Natural killer cell treated with Interleukin-12 subunit alpha and Interleukin-12 subunit beta and Interleukin-15 and Interleukin-18, amount 100 ng/mL, for 72 hours (primary cell): Measurements from ENCODE around the gene GRIK4. TPM values are rescaled to one million over a fixed set of nuclear protein-coding genes. Genes with fewer than 3 reads are reported as not detected.
A peak's percentile ranks its signal among the peaks of the same experiment; 100 is the strongest.
"Not testable (repeated sequence)": the region's sequence is repeated elsewhere in the genome, so short reads cannot be mapped to it uniquely, and the experiment has no call there.

Experiments
- ATAC-seq, 2 donors: fragments of 150-1000 bp; cut with Tn5 transposase in 1 of 2; sonication (Bioruptor Pico), chemical (Tn5 transposase) in 1 of 2; 2 replicates each; pipeline ENCODE4 v1.10.0; 2021
- DNase-seq: peaks from one replicate; pipeline ENCODE4 v3.0.0; 2022; ENCODE audit warnings: low spot score
- H3K27ac Mint-ChIP-seq, 2 donors: 1 replicate in 1 of 2; 2 replicates in 1 of 2; pipeline ENCODE4 v1.8.0; 2022; ENCODE audit warnings: mixed read lengths in 2 of 2, mild to moderate bottlenecking in 1 of 2, moderate library complexity in 1 of 2
- H3K27me3 Mint-ChIP-seq, 2 donors: 1 replicate in 1 of 2; 2 replicates in 1 of 2; pipeline ENCODE4 v1.8.0; 2022; ENCODE audit warnings: mixed read lengths in 2 of 2
- H3K36me3 Mint-ChIP-seq: one replicate; pipeline ENCODE4 v1.8.0; 2022; ENCODE audit warnings: mixed read lengths
- H3K4me1 Mint-ChIP-seq, 2 donors: 1 replicate in 1 of 2; 2 replicates in 1 of 2; pipeline ENCODE4 v1.8.0; 2022; ENCODE audit warnings: low read depth in 2 of 2, mixed read lengths in 2 of 2, mild to moderate bottlenecking in 1 of 2
- H3K4me3 Mint-ChIP-seq: one replicate; pipeline ENCODE4 v1.8.0; 2022; ENCODE audit warnings: mixed read lengths
- H3K9me3 Mint-ChIP-seq: 2 replicates; pipeline ENCODE4 v1.8.0; 2022; ENCODE audit warnings: mixed read lengths
- total RNA-seq, 2 donors: library from RNA; stranded (reverse); gene quantifications; one replicate each; pipeline ENCODE4 v1.2.3, GENCODE V29; 2022

GRIK4 gene
- total RNA-seq, 2 donors from 2014 or later: 1.4 to 1.8 TPM

- peaks cover 25 to 26% of the 10 kb centered on the region in 2 donors for H3K4me1 Mint-ChIP-seq
- peak overlapping the region in 1 of 2 donors; percentile 99 for H3K27ac Mint-ChIP-seq
- H3K36me3 Mint-ChIP-seq: no peaks in the 10 kb centered on the region
- no peak overlapping the region for H3K4me3 Mint-ChIP-seq
- H3K9me3 Mint-ChIP-seq: no peaks in the 10 kb centered on the region
- no peak for ATAC-seq
- H3K27me3 Mint-ChIP-seq: no peaks in the 10 kb centered on the region
- DNase-seq: no peak
Measured at GRCh38 chr11:120611581-120611980, 100.0 kb downstream of the GRIK4 start.

- peak overlapping the region; percentile 91 to 99 for H3K27ac Mint-ChIP-seq
- ATAC-seq (peak; percentile 91 to 94), DNase-seq (peak; percentile 75)
Measured at GRCh38 chr11:120612513-120613263, 101.1 kb downstream of the GRIK4 start.

GRCh38 chr11:120613264-120614226, 102.0 kb downstream of the GRIK4 start:
- DNase-seq (no peak), ATAC-seq (no peak)
- Mint-ChIP-seq H3K9me3 (peaks cover 3% of the 10 kb centered on the region), H3K27ac (peak overlapping the region; percentile 91 to 99), H3K27me3 (no peaks in the 10 kb centered on the region), H3K4me3 (peak overlapping the region; percentile 72), H3K4me1 (peaks cover 25 to 26% of the 10 kb centered on the region in 2 donors), H3K36me3 (peaks cover 10% of the 10 kb centered on the region)

More at GRCh38 chr11:120612513-120613263, 101.1 kb downstream of the GRIK4 start:
- Mint-ChIP-seq H3K4me1 (peaks cover 25 to 26% of the 10 kb centered on the region in 2 donors), H3K36me3 (peaks cover 3% of the 10 kb centered on the region), H3K27me3 (no peaks in the 10 kb centered on the region), H3K9me3 (no peaks in the 10 kb centered on the region), H3K4me3 (peak overlapping the region; percentile 72)

DNA sequence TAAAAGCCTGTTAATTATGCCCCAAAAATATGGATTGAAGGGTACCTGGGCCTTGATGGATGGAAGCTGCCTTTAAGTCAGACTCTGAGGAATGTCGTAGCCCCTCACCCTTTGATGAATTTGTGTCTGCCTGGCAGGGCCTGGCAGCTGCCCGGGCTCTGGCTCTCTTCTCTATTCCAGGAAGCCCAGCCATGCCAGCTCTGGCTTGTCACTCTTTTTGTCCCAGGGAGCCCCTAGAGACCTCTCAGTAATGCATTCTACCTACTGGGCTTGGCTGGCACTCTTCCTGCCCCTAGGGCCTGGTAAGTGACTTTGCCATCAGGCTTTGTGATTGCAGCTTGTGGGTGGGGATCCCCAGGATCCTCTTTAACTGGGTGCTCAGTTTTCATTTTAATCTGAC, 103.8 kb downstream of the GRIK4 start:
- no peak for DNase-seq
- peaks cover 3% of the 10 kb centered on the region for H3K9me3 Mint-ChIP-seq
- no peak overlapping the region for H3K4me3 Mint-ChIP-seq
- H3K27me3 Mint-ChIP-seq: no peaks in the 10 kb centered on the region
- H3K36me3 Mint-ChIP-seq: peaks cover 10% of the 10 kb centered on the region
- ATAC-seq: no peak
- peaks cover 21 to 26% of the 10 kb centered on the region in 2 donors for H3K4me1 Mint-ChIP-seq
- no peak overlapping the region for H3K27ac Mint-ChIP-seq

- ATAC-seq: peak in 1 of 2 donors; percentile 44
- Mint-ChIP-seq H3K4me1 (peaks cover 13 to 15% of the 10 kb centered on the region in 2 donors), H3K9me3 (peaks cover 3% of the 10 kb centered on the region), H3K27me3 (no peaks in the 10 kb centered on the region), H3K4me3 (no peak overlapping the region), H3K27ac (no peak overlapping the region), H3K36me3 (peaks cover 10% of the 10 kb centered on the region)
- no peak for DNase-seq
Measured at GRCh38 chr11:120618399-120618798, 106.9 kb downstream of the GRIK4 start.

- no peaks in the 10 kb centered on the region for H3K27me3 Mint-ChIP-seq
- H3K4me3 Mint-ChIP-seq: no peak overlapping the region
- H3K9me3 Mint-ChIP-seq: peaks cover 3% of the 10 kb centered on the region
- H3K27ac Mint-ChIP-seq: peak overlapping the region in 1 of 2 donors; percentile 72
- H3K4me1 Mint-ChIP-seq: peaks cover 6 to 8% of the 10 kb centered on the region in 2 donors
- DNase-seq (no peak), ATAC-seq (no peak)
- peaks cover 10% of the 10 kb centered on the region for H3K36me3 Mint-ChIP-seq
Measured at GRCh38 chr11:120622189-120622875, 110.8 kb downstream of the GRIK4 start.

GRCh38 chr11:120624992-120625391, 113.4 kb downstream of the GRIK4 start:
- H3K9me3 Mint-ChIP-seq, H3K4me1 Mint-ChIP-seq, ATAC-seq, H3K4me3 Mint-ChIP-seq, DNase-seq, H3K36me3 Mint-ChIP-seq, H3K27me3 Mint-ChIP-seq: not testable (repeated sequence)
- peak overlapping the region in 1 of 2 donors; percentile 11 for H3K27ac Mint-ChIP-seq

GRCh38 chr11:120625565-120625964, 114.0 kb downstream of the GRIK4 start:
- Mint-ChIP-seq H3K36me3 (no peaks in the 10 kb centered on the region), H3K9me3 (no peaks in the 10 kb centered on the region), H3K27me3 (no peaks in the 10 kb centered on the region), H3K4me3 (no peak overlapping the region), H3K27ac (peak overlapping the region in 1 of 2 donors; percentile 11), H3K4me1 (peaks cover 6 to 8% of the 10 kb centered on the region in 2 donors)
- DNase-seq (no peak), ATAC-seq (no peak)

DNA sequence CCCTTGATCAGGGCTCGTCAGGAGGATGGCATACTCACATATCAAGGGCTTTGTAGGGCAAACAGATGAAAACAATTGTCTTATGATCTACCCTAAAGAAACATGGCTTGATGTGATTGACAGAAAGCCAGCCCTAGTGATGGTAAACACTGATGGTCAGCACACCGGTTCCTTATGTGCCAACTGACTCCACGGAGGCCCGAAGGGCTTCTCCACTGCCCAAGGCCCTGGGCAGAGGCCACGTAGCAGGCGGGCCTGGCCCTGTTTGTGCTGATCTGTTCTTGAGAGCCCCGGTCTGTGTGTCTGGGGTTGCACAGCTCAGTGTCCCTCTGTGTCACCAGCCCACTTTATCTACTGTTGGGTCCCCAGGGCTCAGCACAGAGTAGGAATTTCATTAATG, 115.2 kb downstream of the GRIK4 start:
- H3K36me3 Mint-ChIP-seq: no peaks in the 10 kb centered on the region
- no peak overlapping the region for H3K27ac Mint-ChIP-seq
- peaks cover 6 to 8% of the 10 kb centered on the region in 2 donors for H3K4me1 Mint-ChIP-seq
- no peak overlapping the region for H3K4me3 Mint-ChIP-seq
- no peaks in the 10 kb centered on the region for H3K27me3 Mint-ChIP-seq
- H3K9me3 Mint-ChIP-seq: no peaks in the 10 kb centered on the region
- ATAC-seq: no peak
- no peak for DNase-seq

DNA sequence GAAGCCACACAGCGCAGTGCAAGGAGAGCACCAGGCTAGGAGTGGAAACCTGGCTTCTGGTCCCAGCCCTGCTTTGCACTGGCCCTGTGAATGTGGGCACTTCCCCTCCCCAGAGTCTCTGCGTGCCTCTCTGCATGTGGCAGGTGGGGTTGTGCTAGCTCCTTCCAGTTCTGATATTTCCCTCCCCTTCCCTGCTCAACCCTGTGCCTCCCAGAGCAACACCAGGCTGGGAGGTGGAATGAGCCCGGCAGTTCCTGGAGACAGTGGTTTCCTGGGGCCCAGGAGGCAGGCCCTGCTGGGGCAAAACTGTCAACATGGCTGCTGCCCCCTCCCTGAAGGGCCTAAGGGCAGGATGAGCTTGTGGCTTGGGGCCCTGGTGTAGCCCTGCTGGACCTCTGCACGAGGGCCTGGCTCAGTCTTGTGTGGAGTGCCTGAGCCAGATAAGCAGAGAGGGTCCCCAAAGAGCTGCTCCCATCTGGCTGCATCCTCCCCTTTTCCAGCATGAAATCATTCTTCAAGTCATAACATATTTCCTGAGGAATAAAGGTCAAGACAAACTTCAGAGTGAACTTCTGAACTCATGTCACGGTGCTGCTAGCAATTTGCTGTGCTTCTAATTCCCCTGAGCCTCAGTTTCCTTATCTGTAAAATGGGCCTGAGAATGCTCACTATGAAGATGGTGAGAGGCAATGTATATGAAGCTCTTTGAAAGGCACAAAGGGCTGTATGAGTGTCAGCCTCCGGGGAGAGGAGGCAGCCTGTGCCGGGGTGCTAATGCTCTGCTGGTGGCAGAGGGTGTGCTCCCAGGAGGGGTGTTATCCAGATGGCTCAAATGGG, 116.0 kb downstream of the GRIK4 start:
- Mint-ChIP-seq H3K27me3 (peaks cover 0 to 1% of the 10 kb centered on the region in 2 donors), H3K4me1 (peaks cover 3 to 4% of the 10 kb centered on the region in 2 donors), H3K4me3 (no peak overlapping the region), H3K9me3 (no peaks in the 10 kb centered on the region), H3K27ac (peak overlapping the region in 1 of 2 donors; percentile 25), H3K36me3 (no peaks in the 10 kb centered on the region)
- ATAC-seq (no peak), DNase-seq (no peak)

GRCh38 chr11:120629407-120630080, 118.0 kb downstream of the GRIK4 start:
- DNase-seq: no peak
- Mint-ChIP-seq H3K36me3 (no peaks in the 10 kb centered on the region), H3K27ac (no peak overlapping the region), H3K27me3 (peaks cover 0 to 4% of the 10 kb centered on the region in 2 donors), H3K4me3 (no peak overlapping the region), H3K4me1 (peaks cover 0 to 7% of the 10 kb centered on the region in 2 donors), H3K9me3 (no peaks in the 10 kb centered on the region)
- no peak for ATAC-seq

GRCh38 chr11:120630122-120630521, 118.6 kb downstream of the GRIK4 start:
- no peak overlapping the region for H3K27ac Mint-ChIP-seq
- H3K4me3 Mint-ChIP-seq: no peak overlapping the region
- H3K27me3 Mint-ChIP-seq: peaks cover 0 to 4% of the 10 kb centered on the region in 2 donors
- ATAC-seq (no peak), DNase-seq (no peak)
- H3K4me1 Mint-ChIP-seq: peaks cover 0 to 7% of the 10 kb centered on the region in 2 donors
- no peaks in the 10 kb centered on the region for H3K9me3 Mint-ChIP-seq
- no peaks in the 10 kb centered on the region for H3K36me3 Mint-ChIP-seq
